ENCODE data around the gene BAG1.

The BAG1 gene

DNA sequence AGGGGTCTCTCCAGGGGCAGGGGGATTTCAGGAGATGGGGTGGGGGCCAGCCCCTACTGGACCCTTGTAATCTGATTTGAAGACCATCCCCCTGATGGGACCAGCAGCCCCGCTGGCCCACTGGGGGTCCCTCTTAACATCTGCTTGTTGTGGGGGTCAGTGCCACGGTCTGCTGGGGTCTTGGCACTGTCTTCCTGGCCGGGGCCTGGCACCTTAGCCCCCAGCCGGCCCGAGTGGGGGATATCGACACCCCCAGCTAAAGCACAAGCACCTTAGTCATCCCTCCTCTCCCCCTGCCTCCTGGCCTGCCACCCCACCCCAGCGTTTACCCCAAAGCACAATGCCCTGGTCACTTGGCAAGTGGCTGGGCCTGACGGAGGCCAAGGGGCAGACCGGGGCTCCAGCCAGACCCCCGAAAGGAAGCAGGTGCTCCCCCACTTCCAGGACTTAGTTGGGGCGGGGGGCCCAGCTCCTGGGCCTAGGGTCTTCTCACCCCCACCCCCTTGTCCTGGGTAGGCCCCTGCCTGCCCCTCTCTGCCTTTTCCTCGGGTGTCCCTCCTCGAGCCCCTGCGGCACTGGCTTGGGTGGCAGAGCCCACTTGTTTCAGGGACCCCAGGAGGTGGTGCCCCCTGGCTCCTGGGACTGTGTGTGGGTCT lies 24.4 kb upstream of the BAG1 start:
- H3K4me3 ChIP-seq, result peak overlapping the region in 5 of 10 experiments; percentile 37 to 83 (median 49); a peak in 9 of 20 replicates
- H3K9ac ChIP-seq, result peak overlapping the region; percentile 91 to 98 (median 96)
- peaks cover 69 to 80% (median 79%) of the 10 kb centered on the region in 10 experiments for H3K4me1 ChIP-seq
- H3K4me2 ChIP-seq, result peak overlapping the region; percentile 80 to 94 (median 88)
- peaks cover 0 to 5% (median 0%) of the 10 kb centered on the region in 11 experiments; a peak in 2 of 22 replicates for H3K9me3 ChIP-seq (replicated peaks in 1 of 11)
- H4K20me1 ChIP-seq, result no peaks in the 10 kb centered on the region
- H3K36me3 ChIP-seq, result peaks cover 16 to 30% (median 24%) of the 10 kb centered on the region in 11 experiments; a peak in 20 of 22 replicates
- no peak for TF ChIP-seq Cebpa-rat (IDR thresholded peaks at IDR 0.05)
- H3K27me3 ChIP-seq, result no peaks in the 10 kb centered on the region
- H3K27ac ChIP-seq, result peak overlapping the region; percentile 96 to 100 (median 99)

DNA sequence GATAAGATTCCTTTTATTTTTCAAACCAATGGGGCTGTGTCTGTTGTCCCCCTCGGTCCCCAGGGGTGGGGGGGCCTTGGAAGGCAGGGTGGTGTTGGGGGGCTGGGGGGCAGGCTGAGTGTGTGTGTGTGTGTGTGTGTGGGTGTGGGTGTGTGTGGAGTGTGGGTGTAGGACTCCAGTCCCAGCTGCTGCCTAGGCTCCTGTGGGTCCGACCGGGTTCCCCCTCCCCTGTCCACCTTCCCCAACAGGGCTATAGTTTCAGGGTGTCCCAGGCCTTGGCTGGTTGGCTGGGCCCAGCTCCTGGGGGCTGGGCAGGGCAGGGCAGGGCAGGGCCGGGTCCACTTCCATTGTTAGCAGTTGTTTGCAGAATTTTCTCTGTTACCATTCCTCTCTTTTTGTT lies 23.7 kb upstream of the BAG1 start:
- H3K4me3 ChIP-seq, result no peak overlapping the region; a peak in 1 of 20 replicates
- TF ChIP-seq Cebpa-rat (IDR thresholded peaks at IDR 0.05), result no peak
- no peaks in the 10 kb centered on the region for H3K27me3 ChIP-seq
- peak overlapping the region; percentile 96 to 100 (median 99); a peak in 21 of 22 replicates for H3K27ac ChIP-seq
- peaks cover 0 to 5% (median 0%) of the 10 kb centered on the region in 11 experiments; a peak in 2 of 22 replicates for H3K9me3 ChIP-seq (replicated peaks in 1 of 11)
- H3K4me2 ChIP-seq, result peak overlapping the region; percentile 80 to 94 (median 88); a peak in 21 of 22 replicates
- peaks cover 16 to 27% (median 21%) of the 10 kb centered on the region in 11 experiments; a peak in 19 of 22 replicates for H3K36me3 ChIP-seq
- no peaks in the 10 kb centered on the region for H4K20me1 ChIP-seq
- H3K9ac ChIP-seq, result peak overlapping the region; percentile 91 to 98 (median 96); a peak in 21 of 22 replicates
- peaks cover 62 to 73% (median 72%) of the 10 kb centered on the region in 10 experiments for H3K4me1 ChIP-seq

DNA sequence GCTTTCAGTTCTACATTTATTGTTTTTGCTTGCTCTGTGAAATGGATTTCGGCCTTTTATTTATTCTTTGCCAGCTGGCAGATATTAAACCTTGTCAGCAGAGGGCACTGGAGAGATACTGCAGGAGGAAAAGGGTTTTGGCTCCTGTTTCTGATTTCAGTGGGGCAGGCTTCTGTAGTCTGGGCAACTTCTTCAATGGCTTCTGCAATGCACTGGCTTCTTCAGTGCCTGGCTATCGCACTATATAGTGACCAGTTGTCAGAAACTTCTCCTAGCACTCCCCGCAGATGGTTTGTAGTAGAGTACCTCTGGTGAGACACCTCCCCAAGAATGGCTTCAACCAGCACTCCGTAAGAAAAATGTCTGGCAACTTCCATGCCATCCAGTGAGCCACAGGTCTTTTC lies 22.6 kb upstream of the BAG1 start:
- Histone ChIP-seq H3K27ac (peak overlapping the region in 10 of 11 experiments; percentile 18 to 100 (median 98); a peak in 20 of 22 replicates), H3K9ac (peak overlapping the region in 6 of 11 experiments; percentile 2 to 52 (median 36); a peak in 4 of 22 replicates), H3K36me3 (peaks cover 8 to 31% (median 19%) of the 10 kb centered on the region in 11 experiments), H3K9me3 (replicated peaks in 1 of 11) (peaks cover 0 to 5% (median 0%) of the 10 kb centered on the region in 11 experiments; a peak in 2 of 22 replicates), H3K4me2 (peak overlapping the region; percentile 35 to 94 (median 87); a peak in 21 of 22 replicates), H3K27me3 (no peaks in the 10 kb centered on the region), H3K4me3 (no peak overlapping the region), H4K20me1 (no peaks in the 10 kb centered on the region), H3K4me1 (peaks cover 51 to 66% (median 61%) of the 10 kb centered on the region in 10 experiments)
- no peak for TF ChIP-seq Cebpa-rat (IDR thresholded peaks at IDR 0.05)

DNA sequence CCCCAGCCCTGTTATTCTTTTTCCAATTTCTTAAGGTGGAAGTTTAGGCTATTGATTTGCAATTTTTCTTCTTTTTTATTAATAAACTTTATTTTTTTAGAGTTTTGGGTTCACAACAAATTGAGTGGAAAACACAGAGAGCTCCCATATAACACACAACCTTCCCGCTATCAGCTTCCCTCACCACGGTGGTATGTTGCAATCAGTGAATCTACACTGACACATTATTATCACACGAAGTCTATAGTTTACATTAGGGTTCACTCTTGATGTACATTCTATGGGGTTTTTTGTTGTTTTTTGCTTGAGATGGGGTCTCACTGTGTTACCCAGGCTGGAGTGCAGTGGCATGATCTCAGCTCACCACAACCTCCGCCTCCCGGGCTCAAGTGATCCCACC lies 21.0 kb upstream of the BAG1 start:
- Histone ChIP-seq H4K20me1 (no peaks in the 10 kb centered on the region), H3K9me3 (replicated peaks in 1 of 11) (0 out of 22 replicates have a peak, but pooled peaks cover 0 to under 1% (median 0%) of the 10 kb centered on the region in 11 experiments), H3K4me3 (no peak overlapping the region), H3K4me1 (peaks cover 40 to 57% (median 46%) of the 10 kb centered on the region in 10 experiments), H3K9ac (peak overlapping the region in 8 of 11 experiments; percentile 8 to 43 (median 26); a peak in 8 of 22 replicates), H3K4me2 (peak overlapping the region; percentile 12 to 76 (median 62); a peak in 21 of 22 replicates), H3K27me3 (no peaks in the 10 kb centered on the region), H3K36me3 (peaks cover 14 to 39% (median 25%) of the 10 kb centered on the region in 11 experiments), H3K27ac (peak overlapping the region in 10 of 11 experiments; percentile 10 to 57 (median 29); a peak in 14 of 22 replicates)
- TF ChIP-seq Cebpa-rat (IDR thresholded peaks at IDR 0.05), result peak in 2 of 11 experiments; percentile 31 to 47; a peak in 2 of 22 replicates

DNA sequence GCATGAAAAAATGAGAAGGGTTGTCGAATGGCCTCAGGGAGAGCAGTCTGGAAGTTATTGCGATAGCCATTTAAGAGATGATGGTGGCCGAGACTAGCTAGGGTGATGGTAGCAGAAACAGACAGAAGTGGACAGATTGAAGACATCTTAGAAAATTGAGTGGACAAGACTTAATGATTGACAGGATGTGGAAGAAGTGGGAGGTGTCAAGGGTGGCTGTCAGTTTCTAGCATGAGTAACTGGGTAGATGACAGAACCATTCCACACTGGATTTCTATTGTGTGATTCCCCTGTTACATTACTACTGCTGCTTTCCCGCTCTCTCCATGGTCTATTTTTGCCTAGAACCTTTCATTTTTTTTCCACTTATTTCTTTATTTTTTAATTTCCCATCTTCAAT lies 13.0 kb upstream of the BAG1 start:
- peaks cover 89 to 100% (median 99%) of the 10 kb centered on the region in 11 experiments for H3K36me3 ChIP-seq
- no peak overlapping the region for H3K4me2 ChIP-seq
- H4K20me1 ChIP-seq, result peaks cover 0 to 14% (median 0%) of the 10 kb centered on the region in 11 experiments; a peak in 3 of 22 replicates
- H3K27me3 ChIP-seq, result no peaks in the 10 kb centered on the region
- no peak overlapping the region for H3K27ac ChIP-seq
- no peak overlapping the region for H3K4me3 ChIP-seq
- no peak for TF ChIP-seq Cebpa-rat (IDR thresholded peaks at IDR 0.05)
- no peaks in the 10 kb centered on the region; a peak in 1 of 20 replicates for H3K4me1 ChIP-seq
- no peak overlapping the region for H3K9ac ChIP-seq
- no peaks in the 10 kb centered on the region for H3K9me3 ChIP-seq (replicated peaks in 1 of 11)

DNA sequence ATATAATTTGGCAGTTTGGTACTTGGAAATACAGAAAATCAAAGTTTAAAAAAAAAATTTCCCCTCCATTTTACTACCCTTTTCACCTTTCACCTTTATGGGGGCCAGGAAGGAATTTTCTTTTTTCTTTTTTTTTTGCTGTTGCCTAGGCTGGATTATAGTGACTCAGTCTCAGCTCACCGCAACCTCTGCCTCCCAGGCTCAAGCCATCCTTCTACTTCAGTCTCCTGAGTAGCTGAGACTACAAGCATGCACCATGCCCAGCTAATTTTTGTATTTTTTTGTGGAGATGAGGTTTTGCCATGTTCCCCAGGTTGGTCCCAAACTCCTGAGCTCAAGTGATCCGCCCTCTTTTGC lies 9.4 kb upstream of the BAG1 start:
- H3K4me3 ChIP-seq, result no peak overlapping the region
- H3K36me3 ChIP-seq, result peaks cover 81 to 100% (median 100%) of the 10 kb centered on the region in 11 experiments
- peaks cover 0 to 20% (median 0%) of the 10 kb centered on the region in 11 experiments; a peak in 3 of 22 replicates for H4K20me1 ChIP-seq
- no peaks in the 10 kb centered on the region for H3K4me1 ChIP-seq
- no peak for TF ChIP-seq Cebpa-rat (IDR thresholded peaks at IDR 0.05)
- H3K9ac ChIP-seq, result no peak overlapping the region
- H3K27me3 ChIP-seq, result no peaks in the 10 kb centered on the region
- no peak overlapping the region for H3K4me2 ChIP-seq
- H3K9me3 ChIP-seq (replicated peaks in 1 of 11), result no peaks in the 10 kb centered on the region
- H3K27ac ChIP-seq, result no peak overlapping the region

DNA sequence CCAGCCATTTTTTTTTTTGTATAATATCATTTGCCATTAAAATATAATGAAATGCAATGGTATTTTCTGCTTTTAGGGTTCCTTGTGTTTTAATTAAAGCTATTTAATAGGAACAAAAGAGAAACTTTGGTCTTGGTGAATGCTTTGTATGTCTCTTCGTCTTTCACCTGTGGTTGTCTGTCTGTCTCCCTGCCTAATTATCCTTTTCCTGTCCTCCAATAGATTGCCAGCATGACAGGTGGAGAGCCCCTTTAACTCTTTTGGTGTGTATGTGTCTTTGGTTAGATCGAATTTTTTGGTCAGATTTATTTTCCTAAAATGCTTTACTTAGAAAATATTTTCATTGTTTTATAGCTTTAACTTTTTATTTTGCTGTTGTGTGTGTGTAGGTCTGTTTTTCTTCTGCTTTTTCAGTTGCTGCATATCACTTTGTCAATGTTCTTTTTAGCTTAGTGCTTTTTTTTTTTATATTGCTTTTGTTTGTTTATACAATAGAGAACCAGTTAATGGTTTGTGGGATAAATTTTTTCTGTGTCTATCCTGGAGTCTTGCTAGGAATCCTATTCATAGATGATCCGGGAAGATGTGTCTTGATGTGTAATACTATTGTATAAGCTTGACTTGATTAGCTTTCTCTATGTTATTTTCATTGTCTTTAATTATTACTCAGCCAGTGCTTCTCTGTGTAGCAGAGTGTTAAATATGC lies 8.9 kb upstream of the BAG1 start:
- no peaks in the 10 kb centered on the region for H3K9me3 ChIP-seq (replicated peaks in 1 of 11)
- H3K4me1 ChIP-seq, result peaks cover 0 to under 1% (median 0%) of the 10 kb centered on the region in 10 experiments; a peak in 2 of 20 replicates
- no peaks in the 10 kb centered on the region for H3K27me3 ChIP-seq
- peaks cover 0 to 20% (median 0%) of the 10 kb centered on the region in 11 experiments; a peak in 3 of 22 replicates for H4K20me1 ChIP-seq
- H3K36me3 ChIP-seq, result peaks cover 78 to 100% (median 99%) of the 10 kb centered on the region in 11 experiments
- no peak overlapping the region for H3K4me2 ChIP-seq
- no peak overlapping the region for H3K4me3 ChIP-seq
- no peak overlapping the region for H3K27ac ChIP-seq
- no peak for TF ChIP-seq Cebpa-rat (IDR thresholded peaks at IDR 0.05)
- no peak overlapping the region for H3K9ac ChIP-seq

DNA sequence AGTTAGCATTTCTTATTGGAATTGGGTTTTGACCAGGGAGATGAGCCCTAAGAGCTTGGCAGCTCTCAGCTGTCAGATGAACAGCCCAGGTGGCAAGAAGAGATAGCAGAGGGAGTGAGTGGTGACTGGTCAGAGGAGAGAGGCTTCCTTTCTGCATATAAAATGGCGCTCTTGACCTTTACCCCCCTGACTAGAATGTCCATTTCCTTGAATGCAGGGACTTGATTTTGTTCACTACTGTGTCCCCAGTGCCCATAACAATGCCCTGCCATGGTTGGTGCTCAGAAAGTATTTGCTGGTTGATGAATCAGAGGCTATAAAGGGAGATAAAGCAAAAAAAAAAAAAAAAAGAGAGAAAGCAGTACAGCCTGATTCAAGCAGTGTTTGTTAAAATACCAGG lies 7.6 kb upstream of the BAG1 start:
- no peak for TF ChIP-seq Cebpa-rat (IDR thresholded peaks at IDR 0.05)
- Histone ChIP-seq H3K4me2 (no peak overlapping the region), H3K9me3 (replicated peaks in 1 of 11) (no peaks in the 10 kb centered on the region), H3K4me3 (no peak overlapping the region), H3K27ac (no peak overlapping the region), H3K27me3 (no peaks in the 10 kb centered on the region), H4K20me1 (peaks cover 0 to 20% (median 0%) of the 10 kb centered on the region in 11 experiments; a peak in 3 of 22 replicates), H3K4me1 (peaks cover 0 to 14% (median 2%) of the 10 kb centered on the region in 10 experiments; a peak in 9 of 20 replicates), H3K9ac (no peak overlapping the region), H3K36me3 (peaks cover 78 to 100% (median 99%) of the 10 kb centered on the region in 11 experiments)

Data from BLaER1 treated with 17β-estradiol and CSF1 and Interleukin-3, amounts not matched to agents 10 nM and 100 nM (cell line).